H1 (cell line): Measurements from ENCODE around the gene TMEM89. TPM values are rescaled to one million over a fixed set of nuclear protein-coding genes. Genes with fewer than 3 reads are reported as not detected.

ENCODE experiments used
- CTCF ChIA-PET: fragments of 300-600 bp; sonication (Branson Sonifier 250); formaldehyde crosslinking; loops from one replicate; lab custom pipeline; 2021; ENCODE audit not compliant: partially characterized antibody; lab: Charles Lee
- POLR2A ChIA-PET: fragments of 300-600 bp; sonication (Branson Sonifier 250); formaldehyde crosslinking; loops from one replicate; lab custom pipeline; 2021; ENCODE audit warnings: inconsistent platforms; ENCODE audit not compliant: partially characterized antibody; lab: Charles Lee
- DNase-seq, 2 experiments: peaks; one replicate each; pipeline versions ENCODE4 v3.0.0 to v3.0.0-alpha.2; 2010 to 2022; ENCODE audit warnings: low spot score in 2 of 2, low read depth in 1 of 2, mixed read lengths in 1 of 2
- FAIRE-seq: peaks from 2 replicates; lab custom pipeline; 2011; peaks lifted over from hg19 to GRCh38; lab: Jason Lieb, UNC
- H2AFZ ChIP-seq: 2 replicates; pipeline ENCODE4 v1.8.1; 2012; ENCODE audit warnings: low read length, inconsistent platforms
- H2AK5ac ChIP-seq: 2 replicates; pipeline ENCODE4 v1.6.1; 2013; ENCODE audit warnings: low read depth, low read length
- H2BK120ac ChIP-seq: replicated peaks from 2 replicates; pipeline ENCODE3; 2013; ENCODE audit warnings: low read depth, low read length, inconsistent platforms
- H2BK12ac ChIP-seq: 2 replicates; pipeline ENCODE4 v1.6.1; 2013; ENCODE audit warnings: low read depth, low read length
- H2BK15ac ChIP-seq: 2 replicates; pipeline ENCODE4 v1.6.1; 2013; ENCODE audit warnings: low read length
- H2BK20ac ChIP-seq: 2 replicates; pipeline ENCODE4 v1.6.1; 2013; ENCODE audit warnings: low read length
- H2BK5ac ChIP-seq: 2 replicates; pipeline ENCODE4 v1.6.1; 2013; ENCODE audit warnings: low read depth, low read length
- H3K14ac ChIP-seq: 2 replicates; pipeline ENCODE4 v1.6.1; 2013; ENCODE audit warnings: inconsistent platforms; ENCODE audit not compliant: insufficient read length
- H3K18ac ChIP-seq: 2 replicates; pipeline ENCODE4 v1.6.1; 2013; ENCODE audit warnings: low read length; ENCODE audit errors: extremely low read depth
- H3K23ac ChIP-seq: 2 replicates; pipeline ENCODE4 v1.6.1; 2013; ENCODE audit warnings: inconsistent platforms; ENCODE audit not compliant: insufficient read length
- H3K23me2 ChIP-seq: 2 replicates; pipeline ENCODE4 v1.6.1; 2013; ENCODE audit warnings: low read depth, low read length
- H3K27ac ChIP-seq: 2 replicates; pipeline ENCODE4 v1.6.1; 2011; ENCODE audit warnings: low read depth, low read length, inconsistent platforms
- H3K27me3 ChIP-seq, 4 experiments: replicated peaks in 1 of 4; 1 replicate in 1 of 4; 2 replicates in 3 of 4; pipeline versions ENCODE4 v1.6.1 to v1.8.1; 2011 to 2013; ENCODE audit warnings: low read length in 3 of 4, mild to moderate bottlenecking in 3 of 4, inconsistent platforms in 2 of 4, mixed read lengths in 2 of 4, moderate library complexity in 1 of 4; ENCODE audit not compliant: control insufficient read depth in 3 of 4, insufficient read depth in 3 of 4; ENCODE audit errors: extremely low read depth in 1 of 4
- H3K36me3 ChIP-seq, 4 experiments: 2 replicates each; pipeline versions ENCODE4 v1.6.1 to v1.8.1; 2011 to 2013; ENCODE audit warnings: mild to moderate bottlenecking in 4 of 4, low read length in 3 of 4, moderate library complexity in 2 of 4, control low read depth in 1 of 4, inconsistent platforms in 1 of 4; ENCODE audit not compliant: insufficient read depth in 4 of 4, control insufficient read depth in 2 of 4
- H3K4ac ChIP-seq: replicated peaks from 2 replicates; pipeline ENCODE3; 2013; ENCODE audit warnings: low read length, low read depth, mixed read lengths, inconsistent platforms; ENCODE audit not compliant: insufficient read length
- H3K4me1 ChIP-seq, 4 experiments: replicated peaks in 1 of 4; 1 replicate in 1 of 4; 2 replicates in 3 of 4; pipeline versions ENCODE4 v1.6.1 to v1.8.1; 2011 to 2013; ENCODE audit warnings: low read length in 3 of 4, inconsistent platforms in 2 of 4, mixed read lengths in 1 of 4; ENCODE audit not compliant: insufficient read depth in 4 of 4, control insufficient read depth in 3 of 4
- H3K4me2 ChIP-seq, 2 experiments: 2 replicates each; pipeline versions ENCODE4 v1.6.1 to v1.8.1; 2011 to 2013; ENCODE audit warnings: low read depth in 2 of 2, low read length in 2 of 2, control low read depth in 1 of 2, inconsistent platforms in 1 of 2, mild to moderate bottlenecking in 1 of 2; ENCODE audit not compliant: insufficient read depth in 1 of 2
- H3K4me3 ChIP-seq, 4 experiments: fragments of 200-600, 300-600 bp in 1 of 4; sonication (generic), shearing (Covaris generic), sonication (Bioruptor Twin) in 1 of 4; 2 replicates each; pipeline versions ENCODE4 v1.5.1 to v1.8.1; 2011 to 2016; ENCODE audit warnings: low read length in 4 of 4, low read depth in 3 of 4, control low read depth in 2 of 4, inconsistent platforms in 2 of 4, mild to moderate bottlenecking in 2 of 4, mixed read lengths in 1 of 4, moderate library complexity in 1 of 4; ENCODE audit not compliant: insufficient read depth in 2 of 4; ENCODE audit errors: extremely low read depth in 1 of 4
- H3K56ac ChIP-seq: replicated peaks from 2 replicates; pipeline ENCODE3; 2013; ENCODE audit warnings: low read depth, mild to moderate bottlenecking, mixed read lengths, low read length, inconsistent platforms; ENCODE audit not compliant: insufficient read length
- H3K79me1 ChIP-seq: 2 replicates; pipeline ENCODE4 v1.6.1; 2013; ENCODE audit warnings: low read depth, low read length, control low read depth
- H3K79me2 ChIP-seq, 2 experiments: 2 replicates each; pipeline versions ENCODE4 v1.6.1 to v1.8.1; 2012 to 2013; ENCODE audit warnings: low read length in 2 of 2, mild to moderate bottlenecking in 2 of 2, inconsistent platforms in 1 of 2; ENCODE audit not compliant: insufficient read depth in 2 of 2, control insufficient read depth in 1 of 2
- H3K9ac ChIP-seq, 4 experiments: replicated peaks in 1 of 4; 1 replicate in 1 of 4; 2 replicates in 3 of 4; pipeline versions ENCODE4 v1.6.1 to v1.8.1; 2011 to 2013; ENCODE audit warnings: low read depth in 3 of 4, low read length in 3 of 4, control low read depth in 2 of 4, mild to moderate bottlenecking in 2 of 4, moderate library complexity in 2 of 4, inconsistent platforms in 1 of 4; ENCODE audit errors: extremely low read depth in 1 of 4
- H3K9me3 ChIP-seq, 2 experiments: 2 replicates each; pipeline versions ENCODE4 v1.6.1 to v1.8.1; 2012 to 2013; ENCODE audit warnings: mild to moderate bottlenecking in 2 of 2, moderate library complexity in 2 of 2, control low read depth in 1 of 2, inconsistent platforms in 1 of 2, low read depth in 1 of 2, low read length in 1 of 2, mixed read lengths in 1 of 2; ENCODE audit not compliant: insufficient read depth in 2 of 2
- H4K20me1 ChIP-seq, 2 experiments: replicated peaks in 1 of 2; 2 replicates each; pipeline versions ENCODE3 to v1.8.1; 2011 to 2013; ENCODE audit warnings: inconsistent platforms in 2 of 2, low read length in 2 of 2, mild to moderate bottlenecking in 1 of 2; ENCODE audit not compliant: insufficient read depth in 2 of 2, control insufficient read depth in 1 of 2
- H4K5ac ChIP-seq: 2 replicates; pipeline ENCODE4 v1.6.1; 2013; ENCODE audit warnings: low read length, low read depth, mixed read lengths, inconsistent platforms; ENCODE audit not compliant: insufficient read length
- H4K8ac ChIP-seq: 2 replicates; pipeline ENCODE4 v1.8.0; 2013; ENCODE audit warnings: mild to moderate bottlenecking, moderate library complexity, low read length, inconsistent platforms; ENCODE audit not compliant: insufficient read depth; ENCODE audit errors: extremely low read depth
- H4K91ac ChIP-seq: replicated peaks from 2 replicates; pipeline ENCODE3; 2013; ENCODE audit warnings: low read length, mixed read lengths, inconsistent platforms; ENCODE audit not compliant: insufficient read length
- ATF3 ChIP-seq: IDR thresholded peaks from 2 replicates; pipeline ENCODE4 v1.6.1; 2011; ENCODE audit warnings: low read depth, mild to moderate bottlenecking, low read length; ENCODE audit not compliant: insufficient read depth
- BCL11A ChIP-seq, 2 experiments: IDR thresholded peaks; one replicate each; pipeline ENCODE4 v1.6.1; 2011; ENCODE audit warnings: low read depth in 2 of 2, low read length in 2 of 2, mild to moderate bottlenecking in 2 of 2
- JUND ChIP-seq: IDR thresholded peaks from 2 replicates; pipeline ENCODE4 v1.6.1; 2011; ENCODE audit warnings: mild to moderate bottlenecking, improper control_type of control experiment, low read length
- POLR2AphosphoS5 ChIP-seq: IDR thresholded peaks from 2 replicates; pipeline ENCODE4 v1.6.1; 2011; ENCODE audit warnings: low read depth, low read length
- SIN3A ChIP-seq, 2 experiments: IDR thresholded peaks in 1 of 2; conservative IDR thresholded peaks in 1 of 2; 2 replicates each; pipeline ENCODE4 v1.6.1; 2011 to 2012; ENCODE audit warnings: low read length in 2 of 2, improper control_type of control experiment in 1 of 2, low read depth in 1 of 2, mild to moderate bottlenecking in 1 of 2
- SIX5 ChIP-seq: IDR thresholded peaks from 2 replicates; pipeline ENCODE4 v1.6.1; 2011; ENCODE audit warnings: mild to moderate bottlenecking, low read depth, low read length
- USF2 ChIP-seq: IDR thresholded peaks from 2 replicates; pipeline ENCODE4 v1.6.1; 2011; ENCODE audit warnings: low read length, improper control_type of control experiment
- WGBS, 2 experiments: shearing (Covaris generic) in 1 of 2; methylation state at CpG; one replicate each; pipeline versions ENCODE4 v1.1.6 to v1.1.7; 2013 to 2015; ENCODE audit warnings: low lambda C conversion rate in 2 of 2, mixed read lengths in 2 of 2, inconsistent platforms in 1 of 2, low coverage in 1 of 2, missing lambda C conversion rate in 1 of 2; ENCODE audit not compliant: insufficient replicate concordance in 2 of 2, insufficient coverage in 1 of 2, insufficient read length in 1 of 2; ENCODE audit errors: extremely low coverage in 1 of 2, missing lambda C conversion rate in 1 of 2; 5-methylcytosine and 5-hydroxymethylcytosine counted together
- polyA plus RNA-seq, 7 experiments: library from polyadenylated mRNA; depleted of rRNA in 3 of 7; stranded (reverse) in 5 of 7; unstranded in 2 of 7; fragments of >200 nt in 5 of 7; fragments of 200-250 nt in 2 of 7; gene quantifications; 1 replicate in 5 of 7; 2 replicates in 1 of 7; 4 replicates in 1 of 7; pipeline versions ENCODE4 v1.2.1 to v1.2.3, GENCODE V29; 2011 to 2013; ENCODE audit warnings: missing spikeins in 2 of 7, mixed read lengths in 2 of 7
- total RNA-seq: library from RNA; stranded (reverse); fragmentation: NEBNext Ultra II Directional; extraction: Animal tissue kit (Norgen Biotek cat#: 25700); gene quantifications from 2 replicates; pipeline ENCODE4 v1.2.1, GENCODE V29; 2021

The TMEM89 gene
- total and polyA plus RNA-seq, 2 of the 8 experiments (the other 6 are each of a cell fraction or from before 2014, with no cell fraction given) = not detected

- H3K4me2 ChIP-seq = peak overlapping the region; percentile 38 to 84; a peak in 3 of 4 replicates
- no peak overlapping the region for H4K5ac ChIP-seq
- no peak overlapping the region; the same call in 1 of the 2 replicates for H4K8ac ChIP-seq
- H3K79me1 ChIP-seq = peaks cover 7% of the 10 kb centered on the region
- no peak overlapping the region for H2AFZ ChIP-seq
- peak overlapping the region in 1 of 4 experiments; percentile 84; a peak in 1 of 8 replicates for H3K4me3 ChIP-seq
- no peak overlapping the region for H3K14ac ChIP-seq
- peaks cover 2% of the 10 kb centered on the region; the same call in 1 of the 2 replicates for H3K23me2 ChIP-seq
- no peaks in the 10 kb centered on the region; a peak in 1 of 7 replicates for H3K27me3 ChIP-seq
- H3K36me3 ChIP-seq = peaks cover 13 to 30% (median 27%) of the 10 kb centered on the region in 4 experiments
- H3K23ac ChIP-seq = no peak overlapping the region
- H3K9me3 ChIP-seq = no peaks in the 10 kb centered on the region
- no peak overlapping the region for H2BK15ac ChIP-seq
- ChIA-PET CTCF (interaction anchor here (0.7 to 5.8 kb wide), 11 partner anchors 8 to 198 kb away, joined by 3 to 49 read pairs (median 15); partner anchors contain the start of genes CELSR3, PFKFB4, TMEM89 and UQCRC1), POLR2A (interaction anchor here (1.0 to 9.8 kb wide), 7 partner anchors 10 to 75 kb away, joined by 6 to 111 read pairs (median 33); partner anchors contain the start of genes CELSR3, TMEM89 and UQCRC1)
- FAIRE-seq (no peak), DNase-seq (no peak)
- no peak overlapping the region for H2AK5ac ChIP-seq
- no peak overlapping the region for H2BK5ac ChIP-seq
- no peak overlapping the region for H2BK12ac ChIP-seq
- 100% methylated on average over 2 of the region's 2 CpGs; no CpG with 5 or more reads in 1 of the 2 experiments for WGBS, 2 experiments
- H2BK120ac ChIP-seq = no peak overlapping the region
- no peak overlapping the region for H3K18ac ChIP-seq
- TF ChIP-seq USF2 (no peak), POLR2AphosphoS5 (no peak), SIN3A (conservative IDR thresholded peaks at IDR 0.05 in 1 of 2, IDR thresholded peaks at IDR 0.05 in 1 of 2; ENCODE audit: low read depth in 1 of 2, low read length in 2 of 2) (no peak), SIX5 (no peak), BCL11A (IDR thresholded peaks at IDR 0.05; ENCODE audit: low read depth in 2 of 2, low read length in 2 of 2) (no peak), JUND (no peak), ATF3 (no peak)
- H3K4me1 ChIP-seq = peaks cover 3 to 6% (median 5%) of the 10 kb centered on the region in 4 experiments
- H3K56ac ChIP-seq = no peak overlapping the region
- no peak overlapping the region for H3K27ac ChIP-seq
- no peak overlapping the region for H3K4ac ChIP-seq
- no peak overlapping the region for H4K91ac ChIP-seq
- H2BK20ac ChIP-seq = no peak overlapping the region
- H3K9ac ChIP-seq = no peak overlapping the region
- H3K79me2 ChIP-seq = peaks cover 0 to 9% of the 10 kb centered on the region in 2 experiments; a peak in 1 of 4 replicates
- peaks cover 3 to 22% of the 10 kb centered on the region in 2 experiments for H4K20me1 ChIP-seq
Observed at GRCh38 chr3:48633743-48634142, 12.2 kb upstream of the TMEM89 start.
